Measurements from ENCODE around the gene PPP3CB.

PPP3CB gene

GRCh38 chr10:73495884-73496674 is at the start of gene PPP3CB:
TSS of gene PPP3CB (minus strand) at chr10:73496024. CDS start at chr10:73495889, 135 bp downstream.
- DNase-seq (ENCODE audit: low read depth), result peak; percentile 92

- no peak for DNase-seq (ENCODE audit: low read depth)
These were observed 49.5 kb upstream of the PPP3CB start for GRCh38 chr10:73545357-73545756.

GRCh38 chr10:73537709-73538108 is 41.9 kb upstream of the PPP3CB start:
- no peak for DNase-seq (ENCODE audit: low read depth)

- DNase-seq (ENCODE audit: low read depth), result no peak
These were observed 41.5 kb upstream of the PPP3CB start for GRCh38 chr10:73537288-73537687.

- DNase-seq (ENCODE audit: low read depth), result no peak
These were observed 39.0 kb upstream of the PPP3CB start for GRCh38 chr10:73534857-73535256.

- DNase-seq (ENCODE audit: low read depth), result peak; percentile 55
These were observed 33.4 kb upstream of the PPP3CB start for GRCh38 chr10:73529089-73529832.

- no peak for DNase-seq (ENCODE audit: low read depth)
These were observed 26.4 kb upstream of the PPP3CB start for GRCh38 chr10:73522263-73522662.

GRCh38 chr10:73519336-73519735 is 23.5 kb upstream of the PPP3CB start:
- no peak for DNase-seq (ENCODE audit: low read depth)

- DNase-seq (ENCODE audit: low read depth), result no peak
These were observed 21.5 kb upstream of the PPP3CB start for GRCh38 chr10:73517166-73517888.

- no peak for DNase-seq (ENCODE audit: low read depth)
These were observed 16.5 kb upstream of the PPP3CB start for GRCh38 chr10:73512207-73512743.

GRCh38 chr10:73509695-73510094 is 13.9 kb upstream of the PPP3CB start:
- DNase-seq (ENCODE audit: low read depth), result no peak

- no peak for DNase-seq (ENCODE audit: low read depth)
These were observed 10.7 kb upstream of the PPP3CB start for GRCh38 chr10:73506491-73506890.

- no peak for DNase-seq (ENCODE audit: low read depth)
These were observed 10.2 kb upstream of the PPP3CB start for GRCh38 chr10:73506074-73506473.

- DNase-seq (ENCODE audit: low read depth), result no peak
These were observed 7.2 kb upstream of the PPP3CB start for GRCh38 chr10:73503037-73503436.

- DNase-seq (ENCODE audit: low read depth), result no peak
These were observed 5.8 kb upstream of the PPP3CB start for GRCh38 chr10:73501651-73502050.

GRCh38 chr10:73497623-73498022 is 1.8 kb upstream of the PPP3CB start:
- DNase-seq (ENCODE audit: low read depth), result no peak

- peak; percentile 80 for DNase-seq (ENCODE audit: low read depth)
These were observed 469 bp downstream of the PPP3CB start for GRCh38 chr10:73495226-73495883.

GRCh38 chr10:73494877-73495225 is 973 bp downstream of the PPP3CB start:
- DNase-seq (ENCODE audit: low read depth), result no peak

GRCh38 chr10:73494213-73494612 is 1.6 kb downstream of the PPP3CB start:
- DNase-seq (ENCODE audit: low read depth), result no peak

GRCh38 chr10:73493781-73494180 is 2.0 kb downstream of the PPP3CB start:
- DNase-seq (ENCODE audit: low read depth), result no peak

- DNase-seq (ENCODE audit: low read depth), result no peak
These were observed 9.2 kb downstream of the PPP3CB start for GRCh38 chr10:73486601-73487000.

- no peak for DNase-seq (ENCODE audit: low read depth)
These were observed 10.5 kb downstream of the PPP3CB start for GRCh38 chr10:73485320-73485719.

Data from GM04504 (cell line).